ENCODE measurements around the gene GGNBP2. TPM values are rescaled to one million over a fixed set of nuclear protein-coding genes. Genes with fewer than 3 reads are reported as not detected.
A peak's percentile ranks its signal among the peaks of the same experiment; 100 is the strongest.

The GGNBP2 gene
- polyA plus RNA-seq, 3 donors: 22.3 to 89.5 (median 31.5) TPM

- TF ChIP-seq, protein P1, sequence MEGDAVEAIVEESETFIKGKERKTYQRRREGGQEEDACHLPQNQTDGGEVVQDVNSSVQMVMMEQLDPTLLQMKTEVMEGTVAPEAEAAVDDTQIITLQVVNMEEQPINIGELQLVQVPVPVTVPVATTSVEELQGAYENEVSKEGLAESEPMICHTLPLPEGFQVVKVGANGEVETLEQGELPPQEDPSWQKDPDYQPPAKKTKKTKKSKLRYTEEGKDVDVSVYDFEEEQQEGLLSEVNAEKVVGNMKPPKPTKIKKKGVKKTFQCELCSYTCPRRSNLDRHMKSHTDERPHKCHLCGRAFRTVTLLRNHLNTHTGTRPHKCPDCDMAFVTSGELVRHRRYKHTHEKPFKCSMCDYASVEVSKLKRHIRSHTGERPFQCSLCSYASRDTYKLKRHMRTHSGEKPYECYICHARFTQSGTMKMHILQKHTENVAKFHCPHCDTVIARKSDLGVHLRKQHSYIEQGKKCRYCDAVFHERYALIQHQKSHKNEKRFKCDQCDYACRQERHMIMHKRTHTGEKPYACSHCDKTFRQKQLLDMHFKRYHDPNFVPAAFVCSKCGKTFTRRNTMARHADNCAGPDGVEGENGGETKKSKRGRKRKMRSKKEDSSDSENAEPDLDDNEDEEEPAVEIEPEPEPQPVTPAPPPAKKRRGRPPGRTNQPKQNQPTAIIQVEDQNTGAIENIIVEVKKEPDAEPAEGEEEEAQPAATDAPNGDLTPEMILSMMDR (IDR thresholded peaks at IDR 0.05): no peak
- intact Hi-C loops (cut with micrococcal nuclease): no loop called here
- no peak for DNase-seq
- H3K27me3 Mint-ChIP-seq (ENCODE audit: low read depth in 3 of 3): peaks cover 11 to 14% (median 13%) of the 10 kb centered on the region in 3 donors
- Histone ChIP-seq H2AFZ (ENCODE audit: insufficient read depth, low read depth, low read length, poor library complexity, severe bottlenecking) (no peak overlapping the region), H3K36me3 (replicated peaks in 1 of 2; ENCODE audit: control insufficient read depth in 1 of 2, insufficient read depth in 2 of 2, low read length in 2 of 2) (no peaks in the 10 kb centered on the region), H3K4me3 (replicated peaks in 1 of 3; ENCODE audit: low read depth in 2 of 3, low read length in 3 of 3) (no peak overlapping the region), H3K79me2 (ENCODE audit: insufficient read depth, low read length) (peaks cover 4% of the 10 kb centered on the region), H3K4me2 (replicated peaks; ENCODE audit: extremely low read depth, low read length, poor library complexity, severe bottlenecking) (no peak overlapping the region), H3K27me3 (ENCODE audit: control insufficient read depth in 2 of 2, insufficient read depth in 2 of 2, low read length in 2 of 2) (peaks cover 6 to 12% of the 10 kb centered on the region in 2 donors), H3K4me1 (ENCODE audit: control insufficient read depth in 1 of 2, insufficient read depth in 2 of 2, low read length in 2 of 2) (peaks cover 15 to 22% of the 10 kb centered on the region in 2 donors), H4K20me1 (ENCODE audit: insufficient read depth, low read length) (no peaks in the 10 kb centered on the region), H3K9me3 (replicated peaks in 1 of 2; ENCODE audit: control insufficient read depth in 1 of 2, insufficient read depth in 1 of 2, low read length in 2 of 2) (no peaks in the 10 kb centered on the region), H3K27ac (ENCODE audit: low read depth in 1 of 2, low read length in 2 of 2) (no peak overlapping the region), H3K9ac (ENCODE audit: insufficient read depth, low read length, poor library complexity, severe bottlenecking) (no peak overlapping the region)
- peaks cover 3% of the 10 kb centered on the region in 2 donors for H3K36me3 Mint-ChIP-seq
- H3K27ac Mint-ChIP-seq: no peak overlapping the region
- no peak overlapping the region for H3K4me3 Mint-ChIP-seq
- H3K4me1 Mint-ChIP-seq: peaks cover 22% of the 10 kb centered on the region
- peaks cover 0 to 4% (median 0%) of the 10 kb centered on the region in 7 donors for H3K9me3 Mint-ChIP-seq
- 96% methylated on average over 4 of the region's 6 CpGs for WGBS (ENCODE audit: insufficient coverage)
These were observed 52.5 kb downstream of the GGNBP2 start for GRCh38 chr17:36597226-36597625.

DNA sequence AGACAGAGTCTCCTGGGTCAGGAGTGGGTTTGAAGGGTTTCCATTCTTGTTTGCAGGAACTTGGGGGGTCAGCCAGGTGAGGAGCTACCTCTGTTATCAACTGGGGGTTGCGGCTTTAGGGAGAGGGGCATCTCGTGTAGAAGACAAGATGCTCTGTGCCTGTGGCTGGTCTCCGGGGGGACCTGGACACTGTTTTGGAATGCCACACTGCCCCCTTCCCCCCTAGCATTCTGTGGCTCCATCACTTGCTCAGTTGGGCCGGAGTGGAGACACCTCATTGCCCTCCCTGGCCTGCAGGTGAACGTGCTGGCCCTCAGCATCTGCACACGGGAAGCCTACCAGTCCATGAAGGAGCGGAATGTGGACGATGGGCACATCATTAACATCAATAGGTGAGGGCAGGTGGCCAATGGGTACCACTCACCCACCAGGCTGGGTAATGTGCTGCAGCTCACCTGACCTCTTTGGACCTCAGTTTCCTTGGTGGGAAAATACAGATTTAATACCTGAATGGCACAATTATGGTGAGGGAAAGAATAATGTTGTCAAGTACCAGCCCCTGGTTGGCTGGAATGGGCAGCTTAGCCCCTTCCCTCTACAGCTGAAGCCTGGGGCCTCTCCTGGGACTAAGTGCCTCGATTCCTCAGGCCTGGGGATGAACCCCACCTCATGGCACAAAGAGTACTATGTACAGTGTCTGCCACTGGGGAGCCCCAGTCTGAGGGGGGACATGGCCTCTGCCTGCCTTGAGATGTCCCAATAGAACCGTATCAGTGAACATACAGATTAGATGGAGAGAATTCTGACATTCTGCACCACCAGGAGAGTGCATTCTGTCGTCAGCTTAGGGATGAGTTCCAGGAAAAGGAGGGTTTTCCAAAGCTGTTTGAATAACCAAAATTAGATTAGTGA lies 53.4 kb downstream of the GGNBP2 start:
- Histone ChIP-seq H3K4me1 (ENCODE audit: control insufficient read depth in 1 of 2, insufficient read depth in 2 of 2, low read length in 2 of 2) (peaks cover 18 to 24% of the 10 kb centered on the region in 2 donors), H3K9me3 (replicated peaks in 1 of 2; ENCODE audit: control insufficient read depth in 1 of 2, insufficient read depth in 1 of 2, low read length in 2 of 2) (no peaks in the 10 kb centered on the region), H3K4me2 (replicated peaks; ENCODE audit: extremely low read depth, low read length, poor library complexity, severe bottlenecking) (no peak overlapping the region), H3K27me3 (ENCODE audit: control insufficient read depth in 2 of 2, insufficient read depth in 2 of 2, low read length in 2 of 2) (peaks cover 0 to 3% of the 10 kb centered on the region in 2 donors), H4K20me1 (ENCODE audit: insufficient read depth, low read length) (peaks cover 8% of the 10 kb centered on the region), H3K36me3 (replicated peaks in 1 of 2; ENCODE audit: control insufficient read depth in 1 of 2, insufficient read depth in 2 of 2, low read length in 2 of 2) (no peaks in the 10 kb centered on the region), H3K4me3 (replicated peaks in 1 of 3; ENCODE audit: low read depth in 2 of 3, low read length in 3 of 3) (no peak overlapping the region), H3K9ac (ENCODE audit: insufficient read depth, low read length, poor library complexity, severe bottlenecking) (no peak overlapping the region), H3K27ac (ENCODE audit: low read depth in 1 of 2, low read length in 2 of 2) (no peak overlapping the region), H3K79me2 (ENCODE audit: insufficient read depth, low read length) (peaks cover 10% of the 10 kb centered on the region), H2AFZ (ENCODE audit: insufficient read depth, low read depth, low read length, poor library complexity, severe bottlenecking) (no peak overlapping the region)
- TF ChIP-seq, protein P1 (IDR thresholded peaks at IDR 0.05): no peak
- WGBS (ENCODE audit: insufficient coverage): 98% methylated on average over 7 of the region's 11 CpGs
- Mint-ChIP-seq H3K4me1 (peaks cover 22% of the 10 kb centered on the region), H3K27me3 (ENCODE audit: low read depth in 3 of 3) (peaks cover 2 to 5% (median 5%) of the 10 kb centered on the region in 3 donors), H3K36me3 (peaks cover 3% of the 10 kb centered on the region in 2 donors), H3K4me3 (no peak overlapping the region), H3K9me3 (no peaks in the 10 kb centered on the region), H3K27ac (peak overlapping the region in 1 of 7 donors; percentile 48)
- DNase-seq: no peak
- intact Hi-C loops (cut with micrococcal nuclease): no loop called here

Data from CD14-positive monocyte (primary cell).